Panc1 (cell line): ENCODE results near the gene WFIKKN2. TPM values are rescaled to one million over a fixed set of nuclear protein-coding genes. Genes with fewer than 3 reads are reported as not detected.
"Not testable (repeated sequence)": the region's sequence is repeated elsewhere in the genome, so short reads cannot be mapped to it uniquely, and the experiment has no call there.

Experiments
- ATAC-seq: fragments of 200-7000 bp; cut with Tn5 transposase; 2 replicates; pipeline ENCODE4 v1.9.1; 2020; ENCODE audit warnings: mild to moderate bottlenecking, moderate library complexity
- BruUV-seq: library from RNA; stranded (reverse); fragments of 400-500 nt; replicated peaks from 2 replicates; lab custom pipeline; 2021; lab: Mats Ljungman, UMichigan
- CTCF ChIA-PET: fragments of 300-600 bp; sonication (Branson Sonifier 250); formaldehyde crosslinking; loops from one replicate; lab custom pipeline; 2022; ENCODE audit warnings: antibody characterized with exemption; lab: Charles Lee
- POLR2A ChIA-PET: fragments of 300-600 bp; sonication (Branson Sonifier 250); formaldehyde crosslinking; loops from one replicate; lab custom pipeline; 2022; ENCODE audit warnings: antibody characterized with exemption; lab: Charles Lee
- DNase-seq: peaks from one replicate; pipeline ENCODE4 v3.0.0-alpha.2; 2010; ENCODE audit warnings: low read depth, low spot score
- H3K27ac ChIP-seq: 2 replicates; pipeline ENCODE4 v1.5.1; 2011; ENCODE audit warnings: mild to moderate bottlenecking, low read length, inconsistent platforms
- H3K27me3 ChIP-seq: fragments of 200-500 bp; sonication (Bioruptor generic); 2 replicates; pipeline ENCODE4 v1.6.0; 2014; ENCODE audit warnings: low read length, inconsistent platforms; ENCODE audit not compliant: control insufficient read depth, insufficient read depth
- H3K36me3 ChIP-seq: fragments of 200-500 bp; sonication (Bioruptor generic); 2 replicates; pipeline ENCODE4 v1.5.1; 2014; ENCODE audit warnings: inconsistent platforms, mild to moderate bottlenecking, low read length, moderate library complexity; ENCODE audit not compliant: control insufficient read depth, insufficient read depth
- H3K4me1 ChIP-seq: 2 replicates; pipeline ENCODE4 v1.5.1; 2011; ENCODE audit warnings: inconsistent platforms, mild to moderate bottlenecking, low read length, moderate library complexity; ENCODE audit not compliant: control insufficient read depth, insufficient read depth
- H3K4me3 ChIP-seq, 2 experiments: 2 replicates each; pipeline ENCODE4 v1.5.1; 2011 to 2012; ENCODE audit warnings: low read depth in 2 of 2, low read length in 2 of 2, mild to moderate bottlenecking in 2 of 2, inconsistent platforms in 1 of 2, moderate library complexity in 1 of 2
- H3K9me3 ChIP-seq: fragments of 200-500 bp; sonication (Bioruptor generic); 2 replicates; pipeline ENCODE4 v1.5.1; 2014; ENCODE audit warnings: low read depth, mild to moderate bottlenecking, inconsistent platforms, low read length, moderate library complexity; ENCODE audit not compliant: control insufficient read depth, insufficient read depth
- POLR2AphosphoS5 ChIP-seq: IDR thresholded peaks from 2 replicates; pipeline ENCODE4 v1.6.1; 2012; ENCODE audit warnings: mild to moderate bottlenecking, low read depth, low read length, moderate library complexity
- SIN3A ChIP-seq: IDR thresholded peaks from 2 replicates; pipeline ENCODE4 v1.6.1; 2012; ENCODE audit warnings: low read depth, mild to moderate bottlenecking, low read length, moderate library complexity, borderline replicate concordance; ENCODE audit not compliant: insufficient read depth
- TCF7L2 ChIP-seq: IDR thresholded peaks from 2 replicates; pipeline ENCODE4 v1.6.1; 2011; ENCODE audit warnings: mild to moderate bottlenecking, low read depth, low read length, inconsistent platforms
- in situ Hi-C: cut with HindIII; loops from 2 replicates; pipeline ENCODE4 v1.10.0; 2016; ENCODE audit warnings: low sequenced_read_pairs, low pct_unique_long_range_greater_than_20kb
- intact Hi-C: fragments of 100-400 bp; cut with micrococcal nuclease; formaldehyde crosslinking; loops from one replicate; pipeline ENCODE4 v1.10.0; 2022; ENCODE audit not compliant: unreplicated experiment
- total RNA-seq: library from RNA; stranded (reverse); gene quantifications from one replicate; pipeline ENCODE4 v1.2.1, GENCODE V29; 2021; ENCODE audit not compliant: unreplicated experiment
- TF ChIP-seq, protein P1 (sequence below), 2 experiments: IDR thresholded peaks; 2 replicates each; pipeline ENCODE4 v1.6.1; 2011 to 2012; ENCODE audit warnings: low read depth in 2 of 2, control low read depth in 1 of 2, low read length in 1 of 2, mild to moderate bottlenecking in 1 of 2, moderate library complexity in 1 of 2; ENCODE audit not compliant: insufficient read depth in 1 of 2
- TF ChIP-seq, protein P2 (sequence below): fragments of 450-650 bp; IDR thresholded peaks from 2 replicates; pipeline ENCODE4 v1.5.1; 2017; ENCODE audit warnings: mild to moderate bottlenecking

Gene WFIKKN2
- total RNA-seq, 1 experiment from 2014 or later, result 0.05 TPM

DNA sequence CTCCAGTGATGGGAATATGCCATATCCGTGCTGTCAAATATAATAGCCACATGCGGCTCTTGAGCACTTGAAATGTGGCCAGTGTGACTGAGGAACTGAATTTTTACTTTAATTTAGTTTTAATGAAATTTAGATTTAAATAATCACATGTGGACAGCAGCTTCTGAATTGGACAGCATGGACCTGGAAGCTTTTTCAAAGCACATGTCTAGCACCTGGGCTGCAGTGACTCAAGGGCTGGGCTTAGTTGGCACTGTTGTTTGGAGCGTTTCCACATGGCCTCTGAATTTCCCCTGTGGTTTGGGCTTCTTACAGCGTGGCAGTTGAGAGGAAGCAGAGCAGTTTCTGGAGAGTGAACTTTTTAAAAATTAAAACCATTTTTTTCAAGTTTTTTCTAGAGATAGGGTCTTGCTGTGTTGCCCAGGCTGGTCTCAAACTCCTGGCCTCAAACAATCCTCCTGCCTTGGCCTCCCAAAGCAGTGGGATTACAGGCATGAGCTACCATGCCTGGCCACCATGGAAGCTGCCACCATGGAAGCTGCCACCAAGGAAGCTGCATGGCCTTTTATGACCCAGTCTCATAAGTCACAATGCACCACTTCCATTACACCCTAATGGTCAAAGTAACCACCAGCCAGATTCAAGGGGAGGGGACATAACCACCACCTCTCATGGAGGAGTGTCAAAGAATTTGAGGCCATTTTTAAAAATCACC is 37.5 kb downstream of the WFIKKN2 start:
- no TSS peak for BruUV-seq
- intact Hi-C loops (no loop called here), in situ Hi-C loops (no loop called here)
- no peaks in the 10 kb centered on the region for H3K27me3 ChIP-seq
- ChIA-PET POLR2A (no interaction called here), CTCF (no interaction called here)
- ATAC-seq (no peak), DNase-seq (no peak)
- no peaks in the 10 kb centered on the region for H3K36me3 ChIP-seq
- TF ChIP-seq SIN3A (no peak), TCF7L2 (no peak), POLR2AphosphoS5 (no peak)
- TF ChIP-seq, protein P1, sequence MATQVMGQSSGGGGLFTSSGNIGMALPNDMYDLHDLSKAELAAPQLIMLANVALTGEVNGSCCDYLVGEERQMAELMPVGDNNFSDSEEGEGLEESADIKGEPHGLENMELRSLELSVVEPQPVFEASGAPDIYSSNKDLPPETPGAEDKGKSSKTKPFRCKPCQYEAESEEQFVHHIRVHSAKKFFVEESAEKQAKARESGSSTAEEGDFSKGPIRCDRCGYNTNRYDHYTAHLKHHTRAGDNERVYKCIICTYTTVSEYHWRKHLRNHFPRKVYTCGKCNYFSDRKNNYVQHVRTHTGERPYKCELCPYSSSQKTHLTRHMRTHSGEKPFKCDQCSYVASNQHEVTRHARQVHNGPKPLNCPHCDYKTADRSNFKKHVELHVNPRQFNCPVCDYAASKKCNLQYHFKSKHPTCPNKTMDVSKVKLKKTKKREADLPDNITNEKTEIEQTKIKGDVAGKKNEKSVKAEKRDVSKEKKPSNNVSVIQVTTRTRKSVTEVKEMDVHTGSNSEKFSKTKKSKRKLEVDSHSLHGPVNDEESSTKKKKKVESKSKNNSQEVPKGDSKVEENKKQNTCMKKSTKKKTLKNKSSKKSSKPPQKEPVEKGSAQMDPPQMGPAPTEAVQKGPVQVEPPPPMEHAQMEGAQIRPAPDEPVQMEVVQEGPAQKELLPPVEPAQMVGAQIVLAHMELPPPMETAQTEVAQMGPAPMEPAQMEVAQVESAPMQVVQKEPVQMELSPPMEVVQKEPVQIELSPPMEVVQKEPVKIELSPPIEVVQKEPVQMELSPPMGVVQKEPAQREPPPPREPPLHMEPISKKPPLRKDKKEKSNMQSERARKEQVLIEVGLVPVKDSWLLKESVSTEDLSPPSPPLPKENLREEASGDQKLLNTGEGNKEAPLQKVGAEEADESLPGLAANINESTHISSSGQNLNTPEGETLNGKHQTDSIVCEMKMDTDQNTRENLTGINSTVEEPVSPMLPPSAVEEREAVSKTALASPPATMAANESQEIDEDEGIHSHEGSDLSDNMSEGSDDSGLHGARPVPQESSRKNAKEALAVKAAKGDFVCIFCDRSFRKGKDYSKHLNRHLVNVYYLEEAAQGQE (IDR thresholded peaks at IDR 0.05; ENCODE audit: insufficient read depth in 1 of 2, low read depth in 2 of 2, low read length in 1 of 2), result no peak
- TF ChIP-seq, protein P2, sequence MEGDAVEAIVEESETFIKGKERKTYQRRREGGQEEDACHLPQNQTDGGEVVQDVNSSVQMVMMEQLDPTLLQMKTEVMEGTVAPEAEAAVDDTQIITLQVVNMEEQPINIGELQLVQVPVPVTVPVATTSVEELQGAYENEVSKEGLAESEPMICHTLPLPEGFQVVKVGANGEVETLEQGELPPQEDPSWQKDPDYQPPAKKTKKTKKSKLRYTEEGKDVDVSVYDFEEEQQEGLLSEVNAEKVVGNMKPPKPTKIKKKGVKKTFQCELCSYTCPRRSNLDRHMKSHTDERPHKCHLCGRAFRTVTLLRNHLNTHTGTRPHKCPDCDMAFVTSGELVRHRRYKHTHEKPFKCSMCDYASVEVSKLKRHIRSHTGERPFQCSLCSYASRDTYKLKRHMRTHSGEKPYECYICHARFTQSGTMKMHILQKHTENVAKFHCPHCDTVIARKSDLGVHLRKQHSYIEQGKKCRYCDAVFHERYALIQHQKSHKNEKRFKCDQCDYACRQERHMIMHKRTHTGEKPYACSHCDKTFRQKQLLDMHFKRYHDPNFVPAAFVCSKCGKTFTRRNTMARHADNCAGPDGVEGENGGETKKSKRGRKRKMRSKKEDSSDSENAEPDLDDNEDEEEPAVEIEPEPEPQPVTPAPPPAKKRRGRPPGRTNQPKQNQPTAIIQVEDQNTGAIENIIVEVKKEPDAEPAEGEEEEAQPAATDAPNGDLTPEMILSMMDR, result no peak
- peaks cover 8% of the 10 kb centered on the region for H3K4me1 ChIP-seq
- H3K9me3 ChIP-seq, result no peaks in the 10 kb centered on the region
- no peak overlapping the region for H3K27ac ChIP-seq
- no peak overlapping the region for H3K4me3 ChIP-seq

DNA sequence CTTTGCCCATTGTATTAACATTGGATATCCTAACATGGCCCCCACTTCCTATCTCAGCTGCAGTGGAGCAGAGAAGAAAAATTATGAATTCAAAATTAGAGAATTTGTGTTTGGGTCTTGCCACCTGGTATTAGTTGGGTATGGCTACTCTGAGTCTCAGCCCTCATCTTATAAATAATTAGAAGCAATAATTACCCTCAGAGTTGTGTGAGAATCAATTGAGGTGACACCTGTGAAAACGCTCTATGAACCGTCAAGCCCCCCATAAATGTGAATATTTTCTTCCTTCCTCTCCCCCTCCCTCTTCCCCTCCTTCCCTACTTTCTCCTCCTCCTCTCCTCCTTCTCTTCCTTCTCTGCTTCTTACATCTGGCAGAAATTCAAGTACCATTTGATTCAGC is 39.7 kb downstream of the WFIKKN2 start:
- no peak for ATAC-seq
- H3K9me3 ChIP-seq, result no peaks in the 10 kb centered on the region
- ChIA-PET POLR2A (no interaction called here), CTCF (no interaction called here)
- no peak overlapping the region for H3K27ac ChIP-seq
- no peaks in the 10 kb centered on the region for H3K36me3 ChIP-seq
- in situ Hi-C loops, result no loop called here
- no TSS peak for BruUV-seq
- intact Hi-C loops, result no loop called here
- no peak for TF ChIP-seq POLR2AphosphoS5
- TF ChIP-seq TCF7L2, result no peak
- TF ChIP-seq, protein P1 (IDR thresholded peaks at IDR 0.05; ENCODE audit: insufficient read depth in 1 of 2, low read depth in 2 of 2, low read length in 1 of 2), result no peak
- TF ChIP-seq, protein P2, result no peak
- no peak for TF ChIP-seq SIN3A
- no peak overlapping the region for H3K4me3 ChIP-seq
- no peaks in the 10 kb centered on the region for H3K27me3 ChIP-seq
- H3K4me1 ChIP-seq, result no peaks in the 10 kb centered on the region; the same call in 1 of the 2 replicates
- no peak for DNase-seq

DNA sequence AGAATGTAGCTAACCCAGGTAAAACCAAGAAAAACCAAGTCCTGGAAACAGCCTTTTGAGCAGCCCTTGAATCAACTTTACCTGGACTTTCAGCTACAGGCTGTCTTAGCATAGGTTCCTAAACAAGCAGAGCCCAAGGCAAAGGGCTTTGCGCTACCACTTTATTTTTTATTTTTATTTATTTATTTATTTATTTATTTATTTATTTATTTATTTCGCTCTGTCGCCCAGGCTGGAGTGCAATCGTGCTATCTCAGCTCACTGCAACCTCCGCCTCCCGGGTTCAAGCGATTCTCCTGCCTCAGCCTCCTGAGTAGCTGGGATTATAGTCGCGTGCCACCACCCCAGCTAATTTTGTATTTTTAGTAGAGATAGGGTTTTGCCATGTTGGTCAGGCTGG is 41.7 kb downstream of the WFIKKN2 start:
- H3K9me3 ChIP-seq, intact Hi-C loops, H3K27ac ChIP-seq, POLR2A ChIA-PET, DNase-seq, in situ Hi-C loops, H3K27me3 ChIP-seq, H3K4me3 ChIP-seq, CTCF ChIA-PET, ATAC-seq, H3K36me3 ChIP-seq, H3K4me1 ChIP-seq, BruUV-seq: not testable (repeated sequence)
